HG03175 (cell line): Measurements from ENCODE around the gene MAST1.
"Not testable (repeated sequence)": the region's sequence is repeated elsewhere in the genome, so short reads cannot be mapped to it uniquely, and the experiment has no call there.

Source experiments
- ATAC-seq: cut with Tn5 transposase; IDR thresholded peaks from one replicate; pipeline ENCODE4 v1.9.1; 2021; ENCODE audit warnings: mild to moderate bottlenecking, moderate library complexity; ENCODE audit not compliant: unreplicated experiment

Gene MAST1

DNA sequence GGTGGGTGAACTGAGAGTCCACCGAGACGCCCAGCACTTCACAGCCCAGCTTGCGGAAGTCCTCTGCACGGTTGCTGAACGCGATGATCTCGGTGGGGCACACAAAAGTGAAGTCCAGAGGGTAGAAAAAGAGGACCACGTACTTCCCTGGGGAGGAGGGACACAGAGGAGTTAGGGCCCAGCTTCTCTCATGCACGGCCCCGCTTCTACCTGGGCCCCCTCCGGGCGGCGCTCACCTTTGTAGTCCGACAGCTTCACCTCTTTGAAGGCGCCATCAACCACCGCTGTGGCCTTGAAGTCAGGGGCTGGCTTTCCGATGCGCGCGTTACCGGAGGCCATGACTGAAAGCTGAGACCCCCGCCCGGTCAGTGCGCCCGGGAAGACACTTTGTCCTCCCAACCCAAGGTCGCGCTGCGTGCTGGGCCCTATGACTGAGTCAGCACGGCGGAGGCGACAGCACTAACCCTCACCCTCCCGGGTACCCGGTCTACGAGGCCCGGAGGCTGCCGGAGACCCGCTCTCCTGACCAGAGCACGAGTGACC is 37.3 kb upstream of the MAST1 start:
- ATAC-seq = no peak

DNA sequence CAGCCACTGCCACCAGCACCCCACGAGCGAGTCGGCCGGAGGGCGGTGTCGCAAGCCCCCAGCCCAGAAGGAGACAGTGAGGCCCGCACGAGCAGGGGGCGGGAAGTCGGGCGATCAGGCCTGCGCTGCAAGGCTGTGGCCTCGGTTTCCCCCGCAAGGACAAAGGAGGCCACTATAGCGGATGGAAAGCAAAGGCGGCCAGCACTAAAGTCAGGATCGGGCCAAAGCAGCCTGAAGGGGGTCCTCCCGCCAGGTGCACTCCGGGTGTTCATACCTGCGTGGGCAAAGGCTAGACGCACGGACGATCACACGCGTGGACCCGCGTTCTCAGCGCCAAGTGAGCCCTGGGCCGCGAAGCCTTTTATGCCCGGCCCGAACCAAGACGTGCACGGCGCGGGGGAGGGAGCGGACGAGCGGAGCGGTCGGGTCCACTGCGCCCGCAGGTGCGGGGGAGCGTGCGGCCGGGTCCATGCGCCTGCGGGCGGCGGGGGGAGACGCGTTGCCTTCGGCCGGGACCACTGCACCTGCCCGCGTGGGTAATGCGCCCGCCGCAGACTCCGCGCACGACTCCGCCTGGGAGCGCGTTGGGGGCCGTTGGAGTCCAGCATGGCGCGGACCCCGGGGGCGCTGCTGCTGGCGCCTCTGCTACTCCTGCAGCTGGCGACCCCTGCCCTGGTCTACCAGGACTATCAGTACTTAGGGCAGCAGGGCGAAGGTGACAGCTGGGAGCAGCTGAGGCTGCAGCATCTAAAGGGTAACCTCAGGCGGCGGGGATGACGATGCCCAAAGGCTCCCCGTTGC is 36.6 kb upstream of the MAST1 start, which contains the start of the genes PRDX2 and THSD8:
Gene PRDX2 (minus strand): TSS at position 335 of the 801 bp plus-strand sequence. CDS start 539 bp downstream, outside the sequence.
Gene THSD8 (plus strand): TSS at position 604 of the 801 bp plus-strand sequence. CDS start 3 bp downstream, at position 607.
- ATAC-seq = no peak

DNA sequence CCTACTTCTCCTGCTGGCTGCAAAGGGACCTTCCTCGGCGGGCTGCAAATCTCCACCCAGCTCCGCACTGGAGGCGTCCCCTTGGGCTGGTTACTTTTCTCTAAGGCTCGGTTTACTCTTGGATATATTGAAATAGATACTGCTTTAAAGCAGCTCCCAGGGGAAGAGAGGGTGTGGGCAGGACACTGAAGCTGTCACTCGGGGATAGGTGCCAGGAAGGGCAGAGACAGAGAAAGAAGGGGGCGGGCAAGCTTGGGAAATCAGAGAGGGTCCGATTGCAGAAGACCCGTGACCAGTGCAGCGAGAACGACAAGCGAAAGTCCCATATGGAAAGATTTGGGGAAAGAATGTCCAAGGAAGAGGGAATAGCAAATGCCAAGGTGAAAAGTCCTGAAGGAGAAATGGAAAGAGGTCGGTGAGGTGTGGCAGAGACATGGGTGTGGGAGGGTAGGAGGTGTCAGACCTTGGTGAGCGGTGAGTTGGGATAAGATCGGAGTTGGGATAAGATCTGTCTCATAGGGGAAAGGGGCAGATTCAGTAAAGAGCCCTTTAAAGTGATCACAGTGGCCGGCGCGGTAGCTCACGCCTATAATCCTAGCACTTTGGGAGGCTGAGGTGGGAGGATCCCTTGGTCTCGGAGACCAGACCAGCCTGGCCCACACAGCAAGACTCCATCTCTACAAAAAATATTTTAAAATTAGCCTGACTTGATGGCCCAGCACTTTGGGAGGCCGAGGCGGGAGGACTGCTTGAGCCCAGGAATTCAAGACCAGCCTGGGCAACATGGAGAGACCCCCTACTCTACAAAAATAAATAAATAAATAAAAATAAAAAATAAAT is 35.8 kb upstream of the MAST1 start:
- ATAC-seq = no peak

DNA sequence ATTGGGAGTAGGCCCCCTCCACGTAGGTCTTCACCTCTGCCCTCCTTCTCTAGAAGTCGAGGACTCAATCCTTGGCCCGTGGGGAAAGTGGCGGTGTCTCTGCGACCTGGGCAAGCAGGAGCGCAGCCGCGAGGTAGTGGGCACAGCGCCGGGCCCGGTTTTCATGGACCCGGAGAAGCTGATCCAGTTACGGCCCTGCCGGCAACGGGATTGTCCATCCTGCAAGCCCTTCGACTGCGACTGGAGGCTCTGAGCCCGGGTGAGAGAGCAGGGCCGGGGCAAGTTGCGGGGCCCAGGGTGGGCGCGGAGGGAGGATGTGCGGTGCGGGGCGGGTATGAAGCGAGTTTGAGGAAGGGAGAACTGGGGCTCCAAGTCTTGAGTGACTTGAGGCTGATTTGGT is 34.3 kb upstream of the MAST1 start:
- ATAC-seq = no peak

DNA sequence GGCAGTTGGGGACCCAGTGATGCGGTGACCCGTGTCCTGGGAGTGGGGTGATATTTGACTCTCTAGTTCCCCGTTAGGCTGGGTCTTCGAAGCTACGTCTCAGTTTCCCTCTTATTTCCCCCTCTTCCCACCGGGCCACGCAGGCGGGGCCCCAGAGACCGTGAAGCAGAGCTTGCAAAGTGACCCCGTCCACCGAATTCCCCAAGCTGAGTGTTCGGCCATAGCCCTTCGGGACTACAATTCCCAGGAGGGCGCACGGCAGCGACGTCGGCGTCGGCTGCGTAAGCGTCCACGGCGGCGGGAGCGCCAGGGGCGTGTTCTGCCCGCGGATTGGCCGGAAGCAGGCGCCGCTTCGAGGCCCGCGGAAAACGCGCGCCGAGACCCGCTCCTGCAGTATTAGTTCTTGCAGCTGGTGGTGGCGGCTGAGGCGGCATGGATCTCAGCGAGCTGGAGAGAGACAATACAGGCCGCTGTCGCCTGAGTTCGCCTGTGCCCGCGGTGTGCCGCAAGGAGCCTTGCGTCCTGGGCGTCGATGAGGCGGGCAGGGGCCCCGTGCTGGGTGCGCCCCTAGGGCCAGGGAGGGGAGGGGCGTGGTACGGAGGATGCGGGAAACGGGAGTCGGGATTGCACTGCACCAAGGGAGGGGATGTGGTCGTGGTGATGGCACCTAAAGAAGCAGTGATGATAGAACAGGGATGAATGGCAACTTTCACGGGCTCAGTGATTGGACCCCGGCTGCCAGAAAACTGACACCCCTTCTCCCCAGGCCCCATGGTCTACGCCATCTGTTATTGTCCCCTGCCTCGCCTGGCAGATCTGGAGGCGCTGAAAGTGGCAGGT is 31.9 kb upstream of the MAST1 start, which contains the start of gene RNASEH2A:
Gene RNASEH2A (plus strand): TSS at position 343 of the 840 bp plus-strand sequence. CDS start 90 bp downstream, at position 433.
- ATAC-seq = peak; percentile 75

DNA sequence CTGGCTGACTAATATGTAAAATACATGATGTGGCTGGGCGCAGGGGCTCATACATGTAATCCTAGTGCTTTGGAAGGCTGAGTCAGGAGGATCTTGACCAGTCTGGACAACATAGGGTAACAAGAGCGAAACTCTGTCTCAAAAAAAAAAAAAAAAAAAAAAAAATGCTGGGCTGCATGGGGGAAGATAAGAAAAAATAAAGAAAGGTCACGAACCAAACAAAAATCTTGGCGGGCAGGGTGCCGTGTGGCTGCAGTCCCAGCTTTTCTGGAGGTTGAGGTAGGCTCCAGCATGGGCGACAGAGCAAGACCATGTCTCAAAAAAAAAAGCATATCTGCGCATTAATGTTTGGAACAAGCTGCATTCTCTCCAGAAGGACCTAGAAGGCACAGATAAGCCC is 23.2 kb upstream of the MAST1 start:
- no peak for ATAC-seq

DNA sequence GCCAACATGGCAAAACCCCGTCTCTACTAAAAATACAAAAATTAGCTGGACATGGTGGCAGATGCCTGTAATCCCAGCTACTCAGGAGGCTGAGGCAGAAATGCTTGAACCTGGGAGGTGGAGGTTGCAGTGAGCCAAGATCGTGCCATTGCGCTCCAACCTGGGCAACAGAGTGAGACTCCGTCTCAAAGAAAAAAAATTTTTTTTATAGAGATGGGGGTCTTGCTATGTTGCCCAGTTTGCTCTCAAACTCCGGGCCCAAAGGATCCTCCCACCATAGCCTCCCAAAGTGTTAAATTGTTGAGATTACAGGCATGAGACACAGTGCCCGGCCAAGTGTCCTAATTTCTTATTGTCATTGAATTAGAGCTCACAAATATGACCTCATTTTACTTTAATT is 21.1 kb upstream of the MAST1 start:
- ATAC-seq = not testable (repeated sequence)

DNA sequence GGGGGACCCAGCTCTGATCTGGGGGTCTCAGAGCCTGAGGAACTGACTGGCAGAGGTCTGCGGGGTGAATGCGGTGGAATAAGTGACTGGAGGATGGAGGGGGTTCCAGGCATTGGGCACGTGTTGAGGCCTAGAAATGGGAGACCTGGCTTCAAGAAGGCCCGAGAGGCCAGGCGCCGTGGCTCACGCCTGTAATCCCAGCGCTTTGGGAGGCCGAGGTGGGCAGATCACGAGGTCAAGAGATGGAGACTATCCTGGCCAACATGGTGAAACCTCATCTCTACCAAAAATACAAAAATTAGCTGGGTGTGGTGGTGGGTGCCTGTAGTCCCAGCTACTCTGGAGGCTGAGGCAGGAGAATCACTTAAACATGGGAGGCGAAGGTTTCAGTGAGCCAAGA is 20.5 kb upstream of the MAST1 start:
- ATAC-seq = not testable (repeated sequence)

DNA sequence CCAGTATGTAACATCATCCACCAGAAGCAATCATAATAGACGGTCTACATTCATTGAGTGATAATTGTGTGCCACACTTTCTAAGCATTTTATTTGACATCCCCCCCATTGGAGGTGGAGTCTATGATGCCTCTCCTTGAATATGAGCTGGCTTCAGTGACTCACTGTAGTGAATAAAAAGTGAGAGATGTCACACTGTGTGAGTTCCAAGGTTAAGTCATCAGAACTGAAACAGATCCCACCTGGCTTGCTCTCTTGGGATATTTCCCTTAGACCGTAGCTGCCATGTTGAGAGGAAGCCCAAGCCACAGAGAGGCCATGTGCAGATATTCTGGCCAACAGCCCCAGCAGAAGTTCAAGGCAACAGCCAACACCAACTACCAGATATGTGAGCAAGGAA is 16.6 kb upstream of the MAST1 start:
- ATAC-seq = no peak

DNA sequence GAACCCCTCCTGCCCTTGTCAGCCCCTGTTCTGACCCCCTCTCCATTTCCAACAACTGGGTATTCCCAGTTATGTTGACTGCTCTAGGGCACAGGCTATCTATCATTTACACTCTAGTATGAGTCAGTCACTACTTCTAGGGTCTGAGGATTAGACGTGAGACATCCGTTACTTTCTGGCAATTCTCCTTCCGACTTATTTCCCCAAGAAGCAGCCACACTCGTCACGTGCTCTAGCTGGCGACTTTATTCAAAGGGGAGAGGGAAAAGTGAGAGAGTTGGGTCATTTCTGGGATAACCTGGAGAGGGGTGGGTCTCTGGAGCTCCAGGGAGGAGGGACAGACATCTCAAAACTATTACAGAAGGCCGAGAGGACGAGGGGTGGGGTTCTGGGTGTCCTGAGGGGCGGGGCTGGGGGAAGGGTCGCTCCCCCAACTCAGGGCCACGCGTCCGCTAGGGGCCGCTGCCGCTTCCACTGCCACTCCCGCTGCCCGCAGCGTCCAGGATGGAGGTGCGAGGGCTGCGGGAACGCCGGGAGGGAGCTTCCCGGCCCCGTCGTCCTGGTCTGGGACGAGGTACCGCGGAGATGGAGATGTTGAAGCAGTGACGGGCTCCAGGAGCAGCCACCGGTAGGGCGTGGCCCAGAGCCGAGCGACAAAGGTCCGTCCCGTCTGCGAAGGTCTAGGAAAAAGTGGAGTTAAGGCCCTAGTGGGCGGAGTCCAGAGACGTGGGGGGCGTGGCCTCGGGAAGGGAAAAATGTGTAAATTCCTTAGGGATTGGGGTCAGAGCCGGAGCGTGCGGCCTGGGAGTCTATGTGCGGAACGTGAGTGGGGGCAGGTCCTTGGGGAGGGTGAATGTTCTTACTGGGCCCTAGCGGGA is 12.8 kb upstream of the MAST1 start:
- no peak for ATAC-seq

DNA sequence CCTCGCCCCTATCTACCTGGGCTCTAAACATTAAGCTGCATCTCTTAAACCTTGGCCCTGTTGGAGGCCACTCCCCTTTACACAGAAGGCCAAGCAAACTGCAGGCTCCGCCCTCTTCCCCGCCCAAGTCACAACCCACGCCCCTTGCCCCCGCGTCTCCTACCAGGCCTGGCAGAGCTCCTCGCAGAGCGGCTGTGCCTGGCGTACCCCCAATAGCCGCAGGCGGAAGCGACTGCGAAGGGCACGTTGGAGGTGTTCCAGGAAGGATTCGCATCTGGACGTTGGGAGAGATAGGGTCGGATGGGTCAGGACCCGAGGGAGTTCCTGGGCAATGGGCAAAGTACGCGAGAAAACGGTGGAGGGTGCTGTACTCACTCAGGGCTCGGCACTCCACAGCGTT is 9.8 kb upstream of the MAST1 start:
- ATAC-seq = no peak

DNA sequence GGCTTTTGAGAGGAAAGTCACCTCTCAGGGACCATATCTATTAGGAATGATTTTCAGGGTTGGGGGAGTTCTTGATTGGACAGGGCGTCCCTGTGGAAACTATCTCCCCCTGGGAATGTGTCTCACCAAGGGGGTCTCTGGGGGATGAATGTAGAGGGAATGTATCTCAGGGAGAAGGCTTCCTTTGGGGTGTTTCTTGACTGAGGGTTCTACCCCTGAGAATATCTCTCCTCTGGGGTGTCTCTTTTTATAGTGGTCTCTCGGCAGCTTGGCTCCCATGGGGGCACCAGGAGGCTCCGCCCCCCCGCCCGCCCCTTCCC is 4.9 kb upstream of the MAST1 start:
- ATAC-seq = no peak

DNA sequence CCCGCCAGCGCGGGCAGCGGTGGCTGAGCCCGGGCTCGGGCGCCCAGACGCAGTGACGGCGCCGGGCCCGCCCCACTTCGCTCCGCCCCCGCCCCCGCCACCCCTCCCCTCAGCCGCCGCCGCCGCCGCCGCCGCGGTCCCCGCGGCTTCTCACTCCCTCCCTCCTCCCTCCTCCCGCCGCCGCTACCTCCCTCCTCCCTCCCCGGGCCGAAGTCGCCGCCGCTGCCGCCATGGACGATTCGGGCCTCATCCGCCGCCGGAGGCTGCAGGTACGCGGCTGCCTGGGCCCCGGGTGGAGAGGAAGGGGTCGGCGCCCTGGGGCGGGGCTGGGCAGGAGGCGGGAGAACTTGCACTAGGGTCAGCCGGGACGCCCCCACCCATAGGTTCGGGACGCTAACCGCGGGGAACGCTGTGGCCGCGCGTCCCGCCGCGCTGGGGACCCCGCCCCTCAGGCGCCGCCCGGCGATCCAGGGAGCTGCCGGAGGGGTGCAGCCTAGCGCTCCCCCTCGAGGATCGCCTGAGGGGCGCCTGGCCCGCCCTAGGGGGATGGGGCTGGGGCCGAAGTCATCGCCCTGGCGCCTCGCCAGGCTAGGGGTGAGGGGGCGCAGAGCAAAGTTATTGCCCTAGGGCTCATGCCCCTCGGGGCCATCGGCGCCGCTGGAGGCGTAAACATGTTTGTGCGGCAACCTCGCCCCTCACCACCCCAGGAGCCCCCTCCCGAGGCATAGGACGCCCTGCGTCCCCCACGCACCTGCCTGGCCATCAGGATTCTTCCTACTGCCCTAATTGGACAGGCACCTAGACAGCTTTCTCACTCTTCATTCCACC is 4.4 kb upstream of the MAST1 start:
- ATAC-seq = no peak

DNA sequence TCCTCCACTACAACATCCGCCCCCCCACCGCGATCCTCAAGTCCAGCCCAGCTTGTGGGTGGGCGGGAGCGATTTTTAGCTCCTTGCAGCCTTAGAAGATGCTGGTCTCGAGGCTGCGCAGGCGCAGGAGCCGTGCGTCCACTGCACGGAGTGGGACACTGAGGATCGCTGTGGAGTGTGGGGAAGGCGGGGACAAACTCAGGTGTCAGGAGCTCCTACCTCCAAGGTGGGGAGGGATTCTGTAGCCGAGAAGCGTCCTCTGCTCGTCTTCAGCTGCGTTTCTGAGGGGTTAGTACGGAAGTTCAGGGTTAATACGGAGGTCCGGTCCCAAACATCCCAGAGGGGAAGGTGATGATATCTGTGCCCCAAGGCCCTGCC is 3.8 kb upstream of the MAST1 start, which contains the start of gene RTBDN:
Gene RTBDN (minus strand): TSS at position 14 of the 378 bp plus-strand sequence. CDS start 4,600 bp downstream, outside the sequence.
- ATAC-seq = no peak

DNA sequence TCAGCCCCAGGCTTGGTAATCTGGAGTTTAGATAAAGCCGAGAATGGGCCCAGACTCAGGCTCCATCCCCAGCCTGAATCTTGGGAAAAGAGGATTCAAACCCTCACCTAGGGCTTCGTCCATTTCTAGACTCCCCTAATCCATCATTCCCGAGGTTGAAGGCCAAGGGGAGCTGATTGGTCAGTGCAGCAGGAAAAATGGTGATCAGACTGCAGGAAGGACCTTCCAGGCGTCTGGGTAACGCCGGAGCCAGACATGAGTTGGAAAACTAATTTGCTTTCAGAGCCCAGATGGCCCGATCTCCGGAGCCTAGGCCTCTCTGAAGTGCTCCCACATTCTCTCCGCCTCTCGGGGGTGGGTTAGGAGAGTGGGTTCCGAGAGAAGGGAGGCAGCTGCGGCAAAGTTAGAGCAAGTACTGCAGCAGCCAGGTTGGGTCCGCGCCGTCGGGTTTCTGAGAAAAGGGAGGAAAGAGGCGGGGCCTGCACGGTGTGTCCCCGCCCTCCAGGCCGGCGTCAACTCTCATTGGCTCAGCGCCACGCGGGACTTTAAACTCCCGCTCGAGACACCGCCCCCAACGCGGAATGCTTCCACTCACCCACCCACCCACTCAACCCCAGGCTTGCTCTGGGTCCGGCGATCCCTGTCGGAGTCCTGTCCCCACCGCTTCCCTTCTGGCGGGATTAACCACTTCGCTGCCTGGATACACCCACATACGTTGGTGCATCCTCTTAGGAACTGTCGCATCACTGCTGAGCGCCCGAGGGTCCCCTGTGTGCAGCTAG is 3.1 kb upstream of the MAST1 start:
- ATAC-seq = no peak

DNA sequence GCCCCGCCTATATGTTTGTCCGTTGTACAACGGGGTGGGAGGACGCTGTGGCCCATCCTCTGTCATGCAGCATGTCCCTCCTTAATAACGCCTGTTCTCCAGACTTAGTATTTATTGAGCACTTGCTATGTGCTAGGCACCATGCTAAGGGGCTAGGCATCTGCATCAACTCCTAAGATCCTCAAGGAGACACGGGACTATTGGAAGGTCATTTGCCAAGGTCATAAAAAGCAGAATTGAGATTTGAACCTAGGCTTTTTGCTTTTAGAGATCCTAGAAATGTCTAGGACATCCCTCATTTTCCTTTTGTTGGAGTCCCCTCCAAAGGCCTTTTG is 1.8 kb upstream of the MAST1 start:
- ATAC-seq = no peak

DNA sequence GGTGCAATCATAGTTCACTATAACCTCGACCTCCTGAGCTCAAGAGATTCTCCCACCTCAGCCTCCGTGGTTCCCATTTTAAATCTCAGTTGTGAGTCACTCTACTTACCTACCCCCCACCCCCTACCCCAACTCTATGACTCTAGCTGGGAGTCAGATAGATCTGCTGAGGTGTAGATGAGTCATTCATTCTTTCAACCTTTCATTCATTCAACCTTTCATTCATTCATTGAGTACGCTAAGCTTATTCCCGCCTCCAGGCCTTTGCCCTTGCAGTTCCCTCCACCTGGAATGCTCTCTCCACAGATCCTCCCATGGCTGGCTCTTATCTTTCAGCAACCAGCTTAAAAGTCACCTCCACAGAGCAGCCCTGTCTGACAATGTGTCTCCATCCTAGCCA is 1.1 kb upstream of the MAST1 start:
- ATAC-seq = no peak
